ENCODE results near the gene GPHN. TPM values are rescaled to one million over a fixed set of nuclear protein-coding genes. Genes with fewer than 3 reads are reported as not detected.

GPHN gene
- total RNA-seq, 4 donors from 2014 or later, result 10.7 to 47.0 (median 28.2) TPM

- no peak for DNase-seq
- Histone ChIP-seq H3K4me1 (peaks cover 0 to 7% (median 0%) of the 10 kb centered on the region in 4 donors), H3K27ac (no peak overlapping the region), H3K9me3 (no peaks in the 10 kb centered on the region), H3K4me3 (no peak overlapping the region), H3K36me3 (no peaks in the 10 kb centered on the region), H3K27me3 (no peaks in the 10 kb centered on the region)
- no peak for TF ChIP-seq POLR2A (IDR thresholded peaks at IDR 0.05)
- TF ChIP-seq CTCF (IDR thresholded peaks at IDR 0.05), result no peak
Measured at GRCh38 chr14:66511849-66512248, 3.9 kb downstream of the GPHN start.

- H3K36me3 ChIP-seq, result no peaks in the 10 kb centered on the region
- H3K27me3 ChIP-seq, result no peaks in the 10 kb centered on the region
- no peak overlapping the region for H3K27ac ChIP-seq
- H3K4me3 ChIP-seq, result no peak overlapping the region
- H3K4me1 ChIP-seq, result peaks cover 0 to 7% (median 0%) of the 10 kb centered on the region in 4 donors
- TF ChIP-seq POLR2A (IDR thresholded peaks at IDR 0.05), result no peak
- H3K9me3 ChIP-seq, result no peaks in the 10 kb centered on the region
- no peak for DNase-seq
Measured at GRCh38 chr14:66514213-66514612, 6.3 kb downstream of the GPHN start.

DNA sequence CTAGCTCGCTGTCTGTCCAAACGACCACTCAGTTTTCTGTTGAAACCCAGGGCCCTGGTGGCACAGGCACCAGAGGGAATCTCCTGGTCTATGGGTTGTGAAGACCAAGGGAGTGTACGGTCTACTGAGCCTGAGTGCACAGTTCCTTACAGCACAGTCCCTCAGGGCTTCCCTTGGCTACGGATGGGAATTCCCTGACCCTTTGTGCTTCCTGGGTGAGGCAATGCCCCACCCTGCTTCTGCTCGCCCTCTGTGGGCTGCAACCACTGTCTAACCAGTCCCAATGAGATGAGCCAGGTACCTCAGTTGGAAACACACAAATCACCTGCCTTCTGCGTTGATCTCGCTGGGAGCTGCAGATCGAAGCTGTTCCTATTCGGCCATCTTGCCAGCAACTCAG is 22.6 kb downstream of the GPHN start:
- H3K9me3 ChIP-seq, result no peaks in the 10 kb centered on the region
- H3K36me3 ChIP-seq, result no peaks in the 10 kb centered on the region
- no peaks in the 10 kb centered on the region for H3K4me1 ChIP-seq
- no peaks in the 10 kb centered on the region for H3K27me3 ChIP-seq
- DNase-seq, result no peak
- no peak overlapping the region for H3K27ac ChIP-seq
- TF ChIP-seq CTCF (IDR thresholded peaks at IDR 0.05), result no peak
- no peak for TF ChIP-seq POLR2A (IDR thresholded peaks at IDR 0.05)
- H3K4me3 ChIP-seq, result no peak overlapping the region

GRCh38 chr14:66539034-66539433 is 31.1 kb downstream of the GPHN start:
- no peaks in the 10 kb centered on the region for H3K36me3 ChIP-seq
- no peak overlapping the region for H3K27ac ChIP-seq
- H3K9me3 ChIP-seq, result no peaks in the 10 kb centered on the region
- H3K27me3 ChIP-seq, result no peaks in the 10 kb centered on the region
- no peak for DNase-seq
- H3K4me3 ChIP-seq, result no peak overlapping the region
- H3K4me1 ChIP-seq, result no peaks in the 10 kb centered on the region
- TF ChIP-seq POLR2A (IDR thresholded peaks at IDR 0.05), result no peak
- no peak for TF ChIP-seq CTCF (IDR thresholded peaks at IDR 0.05)

- Histone ChIP-seq H3K27ac (no peak overlapping the region), H3K4me1 (no peaks in the 10 kb centered on the region), H3K4me3 (no peak overlapping the region), H3K36me3 (no peaks in the 10 kb centered on the region), H3K27me3 (no peaks in the 10 kb centered on the region), H3K9me3 (no peaks in the 10 kb centered on the region)
- no peak for DNase-seq
- no peak for TF ChIP-seq CTCF (IDR thresholded peaks at IDR 0.05)
- TF ChIP-seq POLR2A (IDR thresholded peaks at IDR 0.05), result no peak
Measured at GRCh38 chr14:66540038-66540437, 32.1 kb downstream of the GPHN start.

- H3K4me1 ChIP-seq, result no peaks in the 10 kb centered on the region
- H3K4me3 ChIP-seq, result no peak overlapping the region
- no peak overlapping the region for H3K27ac ChIP-seq
- no peaks in the 10 kb centered on the region for H3K9me3 ChIP-seq
- H3K36me3 ChIP-seq, result no peaks in the 10 kb centered on the region
- no peaks in the 10 kb centered on the region for H3K27me3 ChIP-seq
- DNase-seq, result no peak
- TF ChIP-seq POLR2A (IDR thresholded peaks at IDR 0.05) (no peak), CTCF (IDR thresholded peaks at IDR 0.05) (no peak)
Measured at GRCh38 chr14:66541627-66542026, 33.7 kb downstream of the GPHN start.

Data from Peyer's patch (tissue), 4 donors.